Thoracic aorta (tissue), 2 donors: Measurements from ENCODE around the gene FOXS1. TPM values are rescaled to one million over a fixed set of nuclear protein-coding genes. Genes with fewer than 3 reads are reported as not detected.

Experiments used
- ATAC-seq: fragments of 150-250 bp; one replicate; pipeline ENCODE4 v1.8.0; 2017; ENCODE audit warnings: low read depth; ENCODE audit not compliant: insufficient number of reproducible peaks, low FRiP score
- DNase-seq: peaks from one replicate; pipeline ENCODE4 v3.0.0-alpha.2; 2020; ENCODE audit warnings: low spot score
- H3K27ac ChIP-seq, 2 donors: fragments of 200-600 bp; sonication (generic); 1 replicate in 1 of 2; 2 replicates in 1 of 2; pipeline ENCODE4 v1.5.1; 2016; ENCODE audit warnings: mild to moderate bottlenecking in 2 of 2, moderate library complexity in 2 of 2
- H3K27me3 ChIP-seq: fragments of 200-600 bp; sonication (generic); replicated peaks from 2 replicates; pipeline ENCODE4 v1.6.0; 2016; ENCODE audit warnings: mild to moderate bottlenecking; ENCODE audit not compliant: insufficient read depth
- H3K36me3 ChIP-seq: fragments of 200-600 bp; sonication (generic); one replicate; pipeline ENCODE4 v1.5.1; 2016
- H3K4me1 ChIP-seq, 2 donors: fragments of 200-600 bp; sonication (generic); 1 replicate in 1 of 2; 2 replicates in 1 of 2; pipeline versions ENCODE4 v1.5.1 to v1.6.0; 2016; ENCODE audit warnings: low read depth in 2 of 2, mild to moderate bottlenecking in 1 of 2; ENCODE audit not compliant: control insufficient read depth in 1 of 2
- H3K4me3 ChIP-seq: fragments of 200-600 bp; sonication (generic); 2 replicates; pipeline ENCODE4 v1.5.1; 2016; ENCODE audit warnings: mild to moderate bottlenecking
- H3K9me3 ChIP-seq: fragments of 200-600 bp; sonication (generic); 2 replicates; pipeline ENCODE4 v1.5.1; 2016
- CTCF ChIP-seq: fragments of 200-600 bp; sonication (generic); IDR thresholded peaks from one replicate; pipeline ENCODE4 v1.5.1; 2019; ENCODE audit warnings: antibody characterized with exemption
- total RNA-seq, 2 donors: library from RNA; depleted of rRNA; stranded (reverse); fragments of >200 nt; gene quantifications; one replicate each; pipeline versions ENCODE4 v1.1.0 to v1.2.3, GENCODE V29; 2016

Gene FOXS1
- total RNA-seq, 2 donors from 2014 or later = 13.9 to 44.5 TPM

DNA sequence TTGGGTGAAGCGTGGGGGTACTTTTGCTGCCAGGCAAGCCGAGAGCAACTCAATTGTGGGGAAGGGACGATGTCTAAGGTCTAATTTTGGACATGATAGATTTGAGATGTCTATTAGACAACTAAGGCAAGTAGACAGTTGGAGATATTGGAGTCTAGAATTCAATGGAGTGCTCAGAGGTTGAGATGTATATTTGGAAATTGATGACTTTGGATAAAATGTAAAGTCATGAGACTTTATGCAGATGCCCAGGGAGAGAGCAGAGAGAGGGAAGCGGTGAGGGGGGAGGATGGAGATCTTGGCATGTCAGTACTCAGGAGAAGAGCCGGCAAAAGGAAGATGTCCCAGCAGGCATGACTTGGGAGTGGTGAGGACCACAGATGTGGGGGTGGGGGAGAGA is 19.3 kb downstream of the FOXS1 start:
- peaks cover 0 to 35% of the 10 kb centered on the region in 2 donors for H3K4me1 ChIP-seq
- no peaks in the 10 kb centered on the region for H3K36me3 ChIP-seq
- H3K27me3 ChIP-seq = no peaks in the 10 kb centered on the region
- TF ChIP-seq CTCF = no peak
- no peak overlapping the region for H3K4me3 ChIP-seq
- no peak overlapping the region for H3K27ac ChIP-seq
- H3K9me3 ChIP-seq = no peaks in the 10 kb centered on the region
- ATAC-seq = no peak
- no peak for DNase-seq

GRCh38 chr20:31824554-31825313 is 20.7 kb downstream of the FOXS1 start:
- H3K4me1 ChIP-seq = peaks cover 0 to 35% of the 10 kb centered on the region in 2 donors
- TF ChIP-seq CTCF = no peak
- no peaks in the 10 kb centered on the region for H3K9me3 ChIP-seq
- H3K36me3 ChIP-seq = no peaks in the 10 kb centered on the region
- peak overlapping the region in 1 of 2 donors; percentile 41 for H3K27ac ChIP-seq
- DNase-seq (no peak), ATAC-seq (no peak)
- no peaks in the 10 kb centered on the region for H3K27me3 ChIP-seq
- H3K4me3 ChIP-seq = no peak overlapping the region

DNA sequence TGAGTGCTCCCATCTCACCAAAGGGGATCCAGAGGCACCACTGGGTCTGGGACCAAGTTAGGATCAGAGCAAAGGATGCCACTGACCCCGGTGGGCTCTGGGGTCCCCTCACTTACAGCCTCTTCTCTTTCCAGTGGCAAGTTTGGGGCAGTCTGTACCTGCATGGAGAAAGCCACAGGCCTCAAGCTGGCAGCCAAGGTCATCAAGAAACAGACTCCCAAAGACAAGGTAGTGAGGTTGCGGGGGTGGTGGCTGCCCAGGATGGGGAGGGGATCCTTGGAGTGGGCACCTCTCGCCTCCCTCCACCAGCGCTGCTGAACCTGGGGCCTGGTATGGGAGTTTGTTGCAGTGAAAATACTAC is 21.3 kb downstream of the FOXS1 start:
- Histone ChIP-seq H3K9me3 (no peaks in the 10 kb centered on the region), H3K36me3 (no peaks in the 10 kb centered on the region), H3K4me3 (no peak overlapping the region), H3K27me3 (no peaks in the 10 kb centered on the region), H3K4me1 (peaks cover 0 to 41% of the 10 kb centered on the region in 2 donors), H3K27ac (peak overlapping the region in 1 of 2 donors; percentile 41)
- no peak for ATAC-seq
- TF ChIP-seq CTCF = no peak
- no peak for DNase-seq

DNA sequence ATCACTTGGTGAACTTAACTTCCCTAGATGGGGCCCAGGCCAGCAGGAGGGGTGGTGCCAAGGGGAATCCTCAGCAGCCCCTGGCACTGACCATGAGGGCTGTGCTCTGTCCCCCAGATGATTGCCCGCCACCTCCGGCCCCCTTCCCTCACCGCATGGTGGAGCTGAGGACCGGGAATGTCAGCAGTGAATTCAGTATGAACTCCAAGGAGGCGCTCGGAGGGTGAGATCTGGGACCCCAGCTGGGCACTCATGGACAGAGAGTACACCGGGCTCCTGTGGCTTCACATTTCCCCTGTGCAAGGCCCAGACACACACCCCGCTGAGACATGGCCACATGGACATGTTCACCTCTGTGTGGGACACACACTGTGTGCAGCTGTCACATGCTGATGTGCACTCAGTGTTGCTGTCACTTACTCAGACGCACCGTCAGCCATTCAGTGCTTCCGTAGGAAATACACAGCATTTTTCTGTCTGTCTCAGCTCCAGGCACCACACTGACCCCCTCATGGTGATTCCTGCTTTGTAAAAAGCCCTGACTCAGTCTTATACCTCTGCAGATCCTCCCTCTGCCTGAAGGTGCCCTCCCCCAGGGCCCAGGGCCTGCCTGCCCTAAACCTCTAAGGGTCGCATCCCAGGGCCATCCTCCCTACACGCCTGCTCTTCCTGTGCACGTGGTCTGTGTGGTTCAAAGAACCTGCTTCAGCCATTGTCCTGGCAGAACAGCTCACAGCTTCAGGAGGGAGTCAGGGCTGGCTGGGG is 21.9 kb downstream of the FOXS1 start:
- no peak for ATAC-seq
- no peak for TF ChIP-seq CTCF
- no peaks in the 10 kb centered on the region for H3K27me3 ChIP-seq
- peaks cover 0 to 46% of the 10 kb centered on the region in 2 donors for H3K4me1 ChIP-seq
- H3K27ac ChIP-seq = peak overlapping the region; percentile 41 to 45
- no peak overlapping the region for H3K4me3 ChIP-seq
- no peaks in the 10 kb centered on the region for H3K9me3 ChIP-seq
- DNase-seq = no peak
- no peaks in the 10 kb centered on the region for H3K36me3 ChIP-seq
